Neural cell (in vitro differentiated cells): ENCODE results near the gene PROK1. TPM values are rescaled to one million over a fixed set of nuclear protein-coding genes. Genes with fewer than 3 reads are reported as not detected.

Source experiments
- H2AFZ ChIP-seq: fragments of 200-600, 300-800 bp; sonication (generic), shearing (Covaris generic); 2 replicates; pipeline ENCODE4 v1.6.0; 2014; ENCODE audit warnings: low read depth, mild to moderate bottlenecking, antibody characterized with exemption, low read length, moderate library complexity
- H3F3A ChIP-seq: fragments of 200-600 bp; shearing (Covaris generic); 2 replicates; pipeline ENCODE4 v1.6.1; 2016; ENCODE audit warnings: mild to moderate bottlenecking, moderate library complexity, mixed read lengths, antibody characterized with exemption, low read length; ENCODE audit not compliant: insufficient read depth, poor library complexity, severe bottlenecking
- H3K27ac ChIP-seq: fragments of 200-600, 300-800 bp; sonication (generic), shearing (Covaris generic); 2 replicates; pipeline ENCODE4 v1.5.1; 2014; ENCODE audit warnings: mild to moderate bottlenecking, low read length, moderate library complexity
- H3K27me3 ChIP-seq: fragments of 300-800, 200-600 bp; sonication (generic), shearing (Covaris generic); 2 replicates; pipeline ENCODE4 v1.6.0; 2014; ENCODE audit warnings: mild to moderate bottlenecking, low read depth, low read length, moderate library complexity; ENCODE audit not compliant: insufficient read depth
- H3K36me3 ChIP-seq: fragments of 300-800, 200-600 bp; sonication (generic), shearing (Covaris generic); 2 replicates; pipeline ENCODE4 v1.5.1; 2014; ENCODE audit warnings: mild to moderate bottlenecking, antibody characterized with exemption, low read length, moderate library complexity; ENCODE audit not compliant: insufficient read depth
- H3K4me2 ChIP-seq: fragments of 300-800, 200-600 bp; sonication (generic), shearing (Covaris generic); 2 replicates; pipeline ENCODE4 v1.6.0; 2014; ENCODE audit warnings: mild to moderate bottlenecking, low read length
- H3K4me3 ChIP-seq: fragments of 300-800, 200-600 bp; sonication (generic), shearing (Covaris generic); 2 replicates; pipeline ENCODE4 v1.5.1; 2014; ENCODE audit warnings: mild to moderate bottlenecking, low read length, moderate library complexity
- H3K79me2 ChIP-seq: fragments of 200-600 bp; shearing (Covaris generic); replicated peaks from 2 replicates; pipeline ENCODE4 v1.6.0; 2014; ENCODE audit warnings: mild to moderate bottlenecking, low read length, moderate library complexity; ENCODE audit not compliant: insufficient read depth
- H3K9ac ChIP-seq: fragments of 300-800, 200-600 bp; sonication (generic), shearing (Covaris generic); 2 replicates; pipeline ENCODE4 v1.6.1; 2016; ENCODE audit warnings: mild to moderate bottlenecking, low read length, mixed read lengths
- H3K9me2 ChIP-seq: fragments of 200-600 bp; shearing (Covaris generic); 2 replicates; pipeline ENCODE4 v1.6.1; 2016; ENCODE audit warnings: mild to moderate bottlenecking, low read length, mixed read lengths; ENCODE audit not compliant: insufficient read depth
- H3K9me3 ChIP-seq: fragments of 200-600, 300-800 bp; sonication (generic), shearing (Covaris generic); 2 replicates; pipeline ENCODE4 v1.6.1; 2016; ENCODE audit warnings: mild to moderate bottlenecking, mixed run types, low read length, moderate library complexity, mixed read lengths
- H4K20me1 ChIP-seq: fragments of 200-600 bp; shearing (Covaris generic); 2 replicates; pipeline ENCODE4 v1.6.1; 2016; ENCODE audit warnings: mild to moderate bottlenecking, mixed run types; ENCODE audit not compliant: insufficient read depth
- CTCF ChIP-seq: fragments of 450-650 bp; IDR thresholded peaks from 2 replicates; pipeline ENCODE4 v1.5.1; 2014; ENCODE audit warnings: antibody characterized with exemption, mild to moderate bottlenecking, moderate library complexity; ENCODE audit not compliant: poor library complexity, severe bottlenecking
- EP300 ChIP-seq: fragments of 450-650 bp; conservative IDR thresholded peaks from 2 replicates; pipeline ENCODE4 v1.6.1; 2014; ENCODE audit warnings: antibody characterized with exemption, mild to moderate bottlenecking, moderate library complexity; ENCODE audit not compliant: poor library complexity, severe bottlenecking
- EZH2 ChIP-seq: fragments of 200-600, 300-800 bp; shearing (Covaris generic), sonication (generic); IDR thresholded peaks from 2 replicates; pipeline ENCODE4 v1.6.1; 2014; ENCODE audit warnings: antibody characterized with exemption, low read length, borderline replicate concordance, mild to moderate bottlenecking; ENCODE audit not compliant: insufficient read depth, poor library complexity, severe bottlenecking
- MXI1 ChIP-seq: fragments of 450-650 bp; conservative IDR thresholded peaks from 2 replicates; pipeline ENCODE4 v1.6.1; 2014; ENCODE audit warnings: antibody characterized with exemption, mild to moderate bottlenecking; ENCODE audit not compliant: poor library complexity, severe bottlenecking
- POLR2AphosphoS5 ChIP-seq: IDR thresholded peaks from 2 replicates; pipeline ENCODE4 v1.6.1; 2012
- RAD21 ChIP-seq: fragments of 450-650 bp; conservative IDR thresholded peaks from 2 replicates; pipeline ENCODE4 v1.6.1; 2014; ENCODE audit warnings: antibody characterized with exemption, mild to moderate bottlenecking, moderate library complexity
- REST ChIP-seq: IDR thresholded peaks from 2 replicates; pipeline ENCODE4 v1.6.1; 2012; ENCODE audit warnings: borderline replicate concordance
- SMC3 ChIP-seq: fragments of 450-650 bp; conservative IDR thresholded peaks from 2 replicates; pipeline ENCODE4 v1.6.1; 2014; ENCODE audit warnings: antibody characterized with exemption, mild to moderate bottlenecking, moderate library complexity; ENCODE audit not compliant: poor library complexity
- TAF1 ChIP-seq: IDR thresholded peaks from 2 replicates; pipeline ENCODE4 v1.6.1; 2012; ENCODE audit warnings: low read depth
- polyA plus RNA-seq: library from polyadenylated mRNA; depleted of rRNA; stranded (reverse); fragments of >200 nt; gene quantifications from 2 replicates; pipeline ENCODE4 v1.2.3, GENCODE V29; 2014

PROK1 gene
- polyA plus RNA-seq, 1 donor from 2014 or later: 0.54 TPM

GRCh38 chr1:110443451-110443850 is 7.5 kb upstream of the PROK1 start:
- H3K9me2 ChIP-seq: no peaks in the 10 kb centered on the region
- no peak overlapping the region for H3K9ac ChIP-seq
- H4K20me1 ChIP-seq: no peaks in the 10 kb centered on the region
- no peak overlapping the region for H3K4me2 ChIP-seq
- H3K36me3 ChIP-seq: no peaks in the 10 kb centered on the region
- no peak overlapping the region for H3K27ac ChIP-seq
- no peaks in the 10 kb centered on the region for H3K27me3 ChIP-seq
- no peak overlapping the region for H2AFZ ChIP-seq
- no peak overlapping the region for H3K4me3 ChIP-seq
- H3K79me2 ChIP-seq: no peaks in the 10 kb centered on the region
- TF ChIP-seq POLR2AphosphoS5: no peak
- no peak for TF ChIP-seq MXI1
- no peak for TF ChIP-seq REST
- TF ChIP-seq EP300: no peak
- TF ChIP-seq TAF1: no peak
- no peak for TF ChIP-seq CTCF
- no peak for TF ChIP-seq SMC3
- TF ChIP-seq RAD21: no peak
- no peak for TF ChIP-seq EZH2
- H3K9me3 ChIP-seq: no peaks in the 10 kb centered on the region
- H3F3A ChIP-seq: no peaks in the 10 kb centered on the region

- Histone ChIP-seq H3K27me3 (no peaks in the 10 kb centered on the region), H3K9me3 (no peaks in the 10 kb centered on the region), H3F3A (no peaks in the 10 kb centered on the region), H3K9me2 (no peaks in the 10 kb centered on the region), H4K20me1 (no peaks in the 10 kb centered on the region), H3K4me3 (no peak overlapping the region), H3K36me3 (no peaks in the 10 kb centered on the region), H3K27ac (no peak overlapping the region), H3K79me2 (no peaks in the 10 kb centered on the region), H3K4me2 (no peak overlapping the region), H3K9ac (no peak overlapping the region), H2AFZ (no peak overlapping the region)
- TF ChIP-seq REST (no peak), RAD21 (no peak), EZH2 (no peak), CTCF (no peak), POLR2AphosphoS5 (no peak)
Observed at GRCh38 chr1:110444561-110444960, 6.4 kb upstream of the PROK1 start.
